A204.1 (cell line): ENCODE data around the gene NFIC.
"Not testable (repeated sequence)": the region's sequence is repeated elsewhere in the genome, so short reads cannot be mapped to it uniquely, and the experiment has no call there.

Source experiments
- FAIRE-seq: peaks from 2 replicates; lab custom pipeline; 2012; peaks lifted over from hg19 to GRCh38; lab: Jason Lieb, UNC

The NFIC gene

DNA sequence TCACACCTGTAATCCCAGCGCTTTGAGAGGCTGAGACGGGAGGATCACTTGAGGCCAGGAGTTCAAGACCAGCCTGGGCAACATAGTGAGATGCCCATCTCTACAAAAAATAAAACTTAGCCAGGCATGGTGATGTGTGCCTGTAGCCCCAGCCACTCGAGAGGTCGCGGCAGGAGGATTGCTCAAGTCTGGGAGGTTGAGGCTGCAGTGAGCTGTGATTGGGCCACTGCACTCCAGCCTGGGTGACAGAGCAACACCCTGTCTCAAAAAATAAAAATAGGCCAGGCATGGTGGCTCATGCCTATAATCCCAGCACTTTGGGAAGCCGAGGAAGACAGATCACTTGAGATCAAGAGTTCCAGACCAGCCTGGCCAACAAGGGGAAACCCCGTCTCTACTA is 32.9 kb downstream of the NFIC start:
- FAIRE-seq = not testable (repeated sequence)

- FAIRE-seq = no peak
Measured at GRCh38 chr19:3401004-3401768, 34.8 kb downstream of the NFIC start.

DNA sequence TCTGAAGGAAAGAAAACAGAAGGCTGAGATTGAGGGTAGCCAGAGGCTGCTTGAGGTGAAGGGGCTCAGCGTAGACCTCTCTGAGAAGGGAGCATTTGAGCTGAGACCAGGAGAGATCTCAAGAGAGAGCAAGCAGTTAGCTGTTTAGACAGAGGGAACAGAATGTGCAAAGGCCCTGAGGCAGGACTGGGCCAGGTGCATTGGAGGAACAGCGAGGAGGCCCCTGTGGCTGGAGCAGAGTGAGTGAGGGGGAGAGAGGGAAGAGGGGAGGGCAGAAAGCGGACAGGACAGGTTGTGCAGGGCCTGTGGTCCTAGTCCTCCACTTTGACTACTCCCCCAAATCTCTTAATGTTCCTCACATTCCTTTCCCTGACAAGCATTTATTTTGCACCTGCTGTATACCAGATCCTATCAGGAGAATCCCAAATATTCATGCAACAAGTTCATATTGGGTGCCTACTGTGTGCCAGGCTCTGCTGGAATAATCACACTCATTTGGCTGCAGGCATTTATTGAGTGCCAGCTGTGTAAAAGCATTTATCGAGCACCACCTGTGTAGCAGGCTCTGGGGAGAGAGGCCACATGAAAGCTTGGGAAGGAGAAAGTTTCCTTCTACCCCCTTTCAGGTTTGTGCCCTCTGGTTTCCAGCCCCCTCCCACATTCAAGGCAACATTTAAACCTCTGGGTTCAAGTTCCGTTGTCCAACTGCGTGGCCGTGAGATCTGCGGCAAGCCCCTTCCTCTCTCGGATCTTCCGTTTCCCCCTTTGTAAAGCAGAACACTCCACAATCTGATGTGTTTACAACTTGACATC is 36.5 kb downstream of the NFIC start:
- no peak for FAIRE-seq

DNA sequence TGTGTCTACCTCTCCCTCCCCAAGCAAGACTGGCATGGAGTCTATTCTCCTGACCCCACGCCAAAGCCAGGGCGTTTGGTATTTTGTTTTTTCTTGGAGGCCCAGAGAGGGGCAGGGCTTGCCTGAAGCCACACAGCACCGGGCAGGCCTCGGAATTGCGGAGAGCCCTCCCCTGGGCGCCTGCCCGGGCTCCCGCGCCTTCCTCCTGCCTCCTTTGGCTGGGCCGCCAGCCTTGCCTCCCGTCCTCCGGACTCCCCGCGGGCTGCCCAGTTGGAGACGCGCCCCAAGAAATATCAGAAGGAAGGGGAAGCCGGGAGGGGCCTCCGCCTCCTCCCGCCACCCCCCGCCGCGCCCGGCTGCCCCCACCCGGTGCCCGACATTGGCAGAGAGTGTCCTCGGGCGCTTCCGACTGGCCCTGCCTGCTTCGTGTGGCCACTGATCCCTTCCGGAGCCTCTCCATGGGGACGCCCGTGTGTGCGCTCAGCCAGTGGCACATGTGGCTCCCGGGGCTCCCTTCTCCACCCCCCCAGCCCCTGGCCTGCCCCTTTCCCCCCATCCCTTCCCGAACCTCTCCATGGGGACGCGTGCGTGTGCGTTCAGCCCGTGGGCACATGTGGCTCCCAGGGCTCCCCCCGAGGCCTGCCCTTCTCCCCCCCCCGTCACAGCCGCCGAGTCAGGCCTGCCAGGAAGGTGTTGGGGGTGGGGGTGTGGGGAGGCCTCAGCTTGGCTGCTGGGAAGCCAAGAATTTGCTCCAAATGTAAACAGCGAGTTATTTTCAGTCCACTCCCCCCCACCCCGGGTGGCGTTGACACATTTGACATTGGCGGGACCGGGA is 37.3 kb downstream of the NFIC start:
- FAIRE-seq = no peak

DNA sequence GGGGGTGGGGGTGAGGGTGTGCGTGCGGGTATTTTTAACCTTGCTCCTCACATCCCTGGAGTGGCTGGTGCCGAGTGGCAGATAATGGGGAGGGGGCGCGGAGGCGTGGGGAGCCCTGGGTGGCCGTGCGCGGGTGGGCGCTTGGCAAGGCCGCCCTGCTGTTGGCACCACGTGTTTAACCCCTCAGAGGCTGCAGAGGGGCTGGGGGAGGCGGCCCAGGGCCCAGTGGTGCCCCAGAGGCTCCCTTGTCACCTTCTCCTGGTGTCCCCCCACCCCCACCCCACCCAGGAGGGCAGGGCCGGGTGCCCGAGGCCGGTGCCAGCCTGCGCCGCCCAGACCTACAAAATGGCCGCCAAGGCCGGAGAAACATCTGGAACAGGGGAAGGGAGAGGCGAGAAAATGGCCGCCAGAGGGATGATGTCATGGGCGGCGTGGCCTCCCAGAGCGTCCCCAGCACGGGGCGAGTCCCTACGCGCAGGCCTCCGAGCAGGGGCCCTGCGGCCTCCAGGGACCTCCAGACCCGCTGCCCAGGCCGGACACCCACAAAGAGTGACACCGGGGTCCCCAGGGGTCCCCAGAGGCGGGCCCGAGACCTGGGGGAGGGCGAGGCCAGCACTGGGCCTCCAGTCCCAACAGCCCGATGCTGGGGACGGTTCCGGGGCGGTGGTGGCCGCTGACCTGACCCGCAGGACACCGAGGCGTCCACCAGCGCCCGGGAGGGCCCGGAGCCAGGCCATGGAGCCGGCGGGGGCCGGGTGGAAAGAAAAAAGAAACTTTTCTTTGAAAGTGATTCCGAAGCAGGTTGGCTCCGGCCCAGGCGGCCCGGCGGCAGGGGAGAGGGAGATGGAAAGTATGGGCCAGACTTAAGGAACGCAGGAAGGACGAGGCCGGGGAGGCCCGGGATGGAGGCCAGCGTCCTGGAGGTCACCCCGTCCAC is 38.2 kb downstream of the NFIC start:
- FAIRE-seq = peak; percentile 73

- no peak for FAIRE-seq
Measured at GRCh38 chr19:3405261-3405653, 38.9 kb downstream of the NFIC start.

DNA sequence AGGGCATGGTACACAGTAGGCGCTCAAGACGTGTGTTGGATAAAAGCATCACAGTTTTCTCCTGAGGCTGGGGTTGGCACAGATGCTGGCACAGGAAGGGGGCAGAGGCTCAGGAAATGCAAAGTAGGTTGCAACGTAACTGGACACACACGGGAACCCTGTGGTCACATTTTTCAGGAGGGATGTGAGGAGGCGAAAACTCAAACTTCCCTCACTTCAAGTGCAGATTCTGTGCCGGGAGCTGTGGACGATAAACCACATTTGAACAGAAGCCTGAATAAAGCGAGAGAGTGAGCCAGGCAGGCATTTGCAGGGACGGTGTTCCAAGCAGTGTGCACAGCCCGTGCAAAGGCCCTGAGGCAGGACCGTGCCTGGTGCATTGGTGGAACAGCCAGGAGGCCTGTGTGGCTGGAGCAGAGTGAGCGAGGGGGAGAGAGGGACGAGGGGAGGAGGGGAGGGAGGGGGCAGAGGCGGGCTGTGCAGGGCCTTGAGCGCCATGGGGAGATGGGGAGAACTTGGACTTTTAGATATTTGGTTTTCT is 40.3 kb downstream of the NFIC start:
- no peak for FAIRE-seq

GRCh38 chr19:3407556-3408516 is 41.5 kb downstream of the NFIC start:
- FAIRE-seq = no peak

GRCh38 chr19:3408996-3409345 is 42.6 kb downstream of the NFIC start:
- FAIRE-seq = no peak

DNA sequence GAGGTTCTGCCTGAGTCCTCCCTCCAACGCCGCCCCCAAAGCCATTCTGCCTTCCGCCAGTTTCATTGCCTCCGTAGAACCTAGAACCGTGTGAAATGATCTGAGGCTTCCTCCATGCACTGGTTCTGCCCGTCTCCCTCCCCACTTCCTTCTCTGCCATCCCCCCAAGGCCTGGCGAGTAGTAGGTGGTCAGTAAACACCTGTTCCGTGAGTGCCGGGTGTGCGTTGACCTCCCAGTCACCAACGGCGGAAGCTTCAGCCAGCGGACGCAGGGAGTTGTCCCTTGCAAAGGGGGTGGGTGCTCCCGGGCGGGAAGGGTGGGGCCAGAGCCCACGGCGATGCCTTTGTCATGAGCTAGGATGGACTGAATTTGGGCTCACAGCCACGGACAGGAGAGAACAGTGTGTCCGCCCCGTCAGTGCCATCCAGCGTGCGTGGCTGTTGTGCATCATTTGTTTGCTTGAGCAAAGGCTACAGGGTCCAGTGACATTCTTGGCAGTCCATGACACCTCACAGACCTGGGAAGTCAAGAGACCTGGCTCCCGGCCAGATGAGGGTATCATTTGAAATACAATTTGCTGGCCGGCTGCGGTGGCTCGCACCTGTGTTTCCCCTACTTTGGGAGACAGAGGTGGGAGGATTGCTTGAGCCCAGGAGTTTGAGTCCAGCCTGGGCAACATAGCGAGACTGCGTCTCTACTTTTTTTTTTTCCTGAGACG is 43.1 kb downstream of the NFIC start:
- no peak for FAIRE-seq

GRCh38 chr19:3411636-3412035 is 45.3 kb downstream of the NFIC start:
- no peak for FAIRE-seq

GRCh38 chr19:3412066-3412465 is 45.7 kb downstream of the NFIC start:
- FAIRE-seq = no peak

DNA sequence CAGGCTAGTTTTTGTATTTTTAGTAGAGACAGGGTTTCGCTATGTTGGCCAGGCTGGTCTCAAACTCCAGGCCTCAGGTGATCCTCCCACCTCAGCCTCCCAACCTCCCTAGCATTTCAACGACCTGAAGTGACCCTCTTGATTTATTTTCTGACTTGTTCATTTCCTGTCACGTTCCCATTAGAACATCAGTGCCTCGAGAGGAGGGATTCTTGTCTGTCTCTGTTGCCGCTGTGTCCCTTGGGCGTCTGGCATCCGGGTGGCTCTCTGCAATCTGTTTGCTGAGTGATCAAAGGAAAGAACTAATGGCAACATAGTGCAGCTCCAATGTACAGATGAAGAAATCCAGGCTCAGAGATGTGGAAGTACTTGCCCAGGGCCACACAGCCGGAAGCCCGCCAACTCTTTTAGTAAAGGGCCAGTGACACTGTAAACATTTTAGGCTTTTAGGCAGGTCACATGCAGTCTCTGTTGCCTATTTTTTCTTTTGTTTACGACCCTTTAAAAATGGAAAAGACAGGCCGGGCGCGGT is 47.5 kb downstream of the NFIC start:
- no peak for FAIRE-seq

GRCh38 chr19:3415695-3416094 is 49.3 kb downstream of the NFIC start:
- no peak for FAIRE-seq

DNA sequence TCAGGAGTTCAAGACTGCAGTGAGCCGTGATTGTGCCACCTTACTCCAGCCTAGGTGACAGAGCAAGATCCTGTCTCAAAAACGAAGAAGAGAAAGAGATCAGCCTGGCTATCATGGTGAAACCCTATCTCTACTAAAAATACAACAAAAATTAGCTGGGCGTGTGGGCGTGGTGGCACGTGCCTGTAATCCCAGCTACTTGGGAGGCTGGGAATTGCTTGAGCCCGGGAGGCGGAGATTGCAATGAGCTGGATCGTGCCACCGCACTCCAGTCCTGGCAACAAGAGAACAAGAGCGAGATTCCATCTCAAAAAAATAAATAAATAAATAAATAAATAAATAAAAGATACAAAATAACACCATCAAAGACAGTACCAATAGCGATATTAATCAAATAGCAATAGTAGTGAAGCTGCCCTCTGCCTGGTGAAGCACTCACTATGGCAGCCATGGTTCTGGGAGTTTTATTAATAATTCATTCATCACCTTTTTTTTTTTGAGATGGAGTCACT is 53.9 kb downstream of the NFIC start:
- FAIRE-seq = no peak

- no peak for FAIRE-seq
Measured at GRCh38 chr19:3420909-3421619, 54.7 kb downstream of the NFIC start.

GRCh38 chr19:3421656-3422055 is 55.3 kb downstream of the NFIC start:
- FAIRE-seq = not testable (repeated sequence)

DNA sequence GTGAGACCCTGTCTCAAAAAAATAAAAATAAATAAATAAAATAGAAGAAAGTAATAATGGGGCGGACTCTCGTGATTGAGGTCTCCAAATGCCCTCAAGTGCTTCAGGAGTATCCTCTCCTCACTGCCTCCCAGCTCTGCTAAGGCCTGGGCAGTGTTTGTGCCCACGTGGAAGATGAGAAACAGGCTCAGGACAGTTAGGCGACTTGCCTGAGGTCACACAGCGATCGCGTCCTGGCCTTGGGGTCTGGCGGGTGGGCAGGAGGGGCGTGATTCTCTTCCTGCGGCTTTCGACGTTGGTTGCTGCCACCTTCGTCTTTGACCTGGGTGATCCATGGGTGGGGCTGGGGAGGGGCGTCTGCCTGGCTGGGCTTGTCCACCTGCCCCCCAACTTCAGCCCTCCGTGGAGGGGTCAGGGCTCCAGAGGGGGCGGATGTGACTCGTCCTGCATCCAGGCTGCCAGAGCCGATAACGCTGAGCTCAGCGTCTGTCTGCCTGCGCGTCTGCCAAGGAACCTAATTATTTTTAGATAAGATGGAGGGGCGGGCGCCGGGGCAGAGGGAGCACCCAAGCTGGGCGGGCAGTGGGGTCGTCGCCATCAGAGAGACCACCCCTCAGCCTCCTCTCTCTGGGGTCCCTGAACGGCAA is 56.9 kb downstream of the NFIC start:
- FAIRE-seq = no peak
